HepG2 (cell line): ENCODE data around the gene MCRIP2. TPM values are rescaled to one million over a fixed set of nuclear protein-coding genes. Genes with fewer than 3 reads are reported as not detected.

Source experiments
- ARNT2 ChIP-seq: sonication (generic); formaldehyde crosslinking; IDR thresholded peaks from 2 replicates; pipeline ENCODE4 v1.8.0; 2022; ENCODE audit warnings: mild to moderate bottlenecking, low read depth, missing genetic modification reagents, moderate library complexity
- ARNTL ChIP-seq: sonication (generic); formaldehyde crosslinking; IDR thresholded peaks from 2 replicates; pipeline ENCODE4 v1.4.0; 2020; ENCODE audit warnings: mild to moderate bottlenecking, missing genetic modification reagents
- CEBPG ChIP-seq: IDR thresholded peaks from 2 replicates; pipeline ENCODE4 v1.6.1; 2016
- CREB1 ChIP-seq, 2 experiments: fragments of 450-650 bp in 1 of 2; IDR thresholded peaks; 2 replicates each; pipeline ENCODE4 v1.6.1; 2016 to 2017; ENCODE audit warnings: control low read depth in 1 of 2, mild to moderate bottlenecking in 1 of 2, missing compliant biosample characterization in 1 of 2, missing genetic modification characterization in 1 of 2
- KLF13 ChIP-seq: sonication (generic); formaldehyde crosslinking; IDR thresholded peaks from 2 replicates; pipeline ENCODE4 v1.4.0; 2020; ENCODE audit warnings: mild to moderate bottlenecking, missing genetic modification reagents
- KMT2B ChIP-seq: IDR thresholded peaks from 2 replicates; pipeline ENCODE4 v1.6.1; 2016; ENCODE audit warnings: missing genetic modification reagents, missing compliant biosample characterization
- MAZ ChIP-seq, 2 experiments: sonication (generic) in 1 of 2; formaldehyde crosslinking in 1 of 2; IDR thresholded peaks; 2 replicates each; pipeline versions ENCODE4 v1.5.0 to v1.6.1; 2012 to 2020; ENCODE audit warnings: low read depth in 2 of 2, mild to moderate bottlenecking in 2 of 2, borderline replicate concordance in 1 of 2, improper control_type of control experiment in 1 of 2, low read length in 1 of 2, missing genetic modification reagents in 1 of 2, moderate library complexity in 1 of 2
- MBNL3 ChIP-seq: fragments of 250-450 bp; sonication (Bioruptor Pico); conservative IDR thresholded peaks from 2 replicates; pipeline ENCODE4 v1.8.0; 2022; ENCODE audit warnings: mild to moderate bottlenecking, inconsistent platforms
- MTA1 ChIP-seq: sonication (generic); formaldehyde crosslinking; IDR thresholded peaks from 2 replicates; pipeline ENCODE4 v1.4.0; 2020; ENCODE audit warnings: missing genetic modification reagents, mild to moderate bottlenecking, borderline replicate concordance
- POLR2G ChIP-seq: fragments of 200-400 bp; formaldehyde crosslinking; IDR thresholded peaks from 2 replicates; pipeline ENCODE4 v1.6.1; 2018; ENCODE audit warnings: mild to moderate bottlenecking, low read depth, low read length, moderate library complexity
- PRMT3 ChIP-seq: sonication (generic); formaldehyde crosslinking; IDR thresholded peaks from 2 replicates; pipeline ENCODE4 v1.8.1; 2022; ENCODE audit warnings: low read depth, mild to moderate bottlenecking, moderate library complexity, missing genetic modification reagents, borderline replicate concordance
- ZFYVE20 ChIP-seq: sonication (generic); formaldehyde crosslinking; IDR thresholded peaks from 2 replicates; pipeline ENCODE4 v1.8.0; 2023; ENCODE audit warnings: low read depth, mild to moderate bottlenecking, moderate library complexity, missing genetic modification reagents, borderline replicate concordance
- ZNF329 ChIP-seq: sonication (generic); formaldehyde crosslinking; IDR thresholded peaks from 2 replicates; pipeline ENCODE4 v1.9.0; 2021; ENCODE audit warnings: low read depth, mild to moderate bottlenecking, missing genetic modification reagents
- ZNF383 ChIP-seq: sonication (generic); formaldehyde crosslinking; IDR thresholded peaks from 2 replicates; pipeline ENCODE4 v1.4.0; 2020; ENCODE audit warnings: missing genetic modification reagents, mild to moderate bottlenecking, borderline replicate concordance
- ZNF713 ChIP-seq: sonication (generic); formaldehyde crosslinking; IDR thresholded peaks from 2 replicates; pipeline ENCODE4 v1.4.0; 2020; ENCODE audit warnings: mild to moderate bottlenecking, missing genetic modification reagents
- ZNF772 ChIP-seq: sonication (generic); formaldehyde crosslinking; IDR thresholded peaks from 2 replicates; pipeline ENCODE4 v1.5.0; 2020; ENCODE audit warnings: mild to moderate bottlenecking, missing genetic modification reagents
- polyA plus RNA-seq, 8 experiments: library from polyadenylated mRNA; depleted of rRNA in 3 of 8; stranded (reverse) in 7 of 8; unstranded in 1 of 8; fragments of >200 nt; fragmentation: Illumina TruSeq in 4 of 8; extraction: Trizol in 4 of 8; gene quantifications; 2 replicates each; pipeline versions ENCODE4 v1.2.1 to v1.2.3, GENCODE V29; 2011 to 2016; ENCODE audit warnings: low read depth in 4 of 8, missing spikeins in 1 of 8, mixed read lengths in 1 of 8; ENCODE audit not compliant: insufficient read depth in 1 of 8
- total RNA-seq, 5 experiments: library from RNA; depleted of rRNA; stranded (reverse); fragments of >200 nt; fragmentation: Illumina TruSeq; extraction: Trizol; gene quantifications; 2 replicates each; pipeline ENCODE4 v1.2.3, GENCODE V29; 2016; ENCODE audit warnings: low read depth in 1 of 5
- TF ChIP-seq, protein P1 (sequence below): sonication (generic); formaldehyde crosslinking; conservative IDR thresholded peaks from 2 replicates; pipeline ENCODE4 v1.4.0; 2020; ENCODE audit warnings: mild to moderate bottlenecking, missing genetic modification reagents, moderate library complexity
- TF ChIP-seq, protein P2 (sequence below): sonication (generic); IDR thresholded peaks from 2 replicates; pipeline ENCODE4 v1.6.1; 2016; ENCODE audit warnings: low read depth, borderline replicate concordance
- TF ChIP-seq, protein P3 (sequence below): IDR thresholded peaks from 2 replicates; pipeline ENCODE4 v1.6.1; 2016; ENCODE audit warnings: missing genetic modification reagents, missing compliant biosample characterization

Gene MCRIP2
- total and polyA plus RNA-seq, 2 of the 13 experiments (the other 11 are each of a cell fraction or from before 2014, with no cell fraction given) = 39.6 to 76.7 TPM

DNA sequence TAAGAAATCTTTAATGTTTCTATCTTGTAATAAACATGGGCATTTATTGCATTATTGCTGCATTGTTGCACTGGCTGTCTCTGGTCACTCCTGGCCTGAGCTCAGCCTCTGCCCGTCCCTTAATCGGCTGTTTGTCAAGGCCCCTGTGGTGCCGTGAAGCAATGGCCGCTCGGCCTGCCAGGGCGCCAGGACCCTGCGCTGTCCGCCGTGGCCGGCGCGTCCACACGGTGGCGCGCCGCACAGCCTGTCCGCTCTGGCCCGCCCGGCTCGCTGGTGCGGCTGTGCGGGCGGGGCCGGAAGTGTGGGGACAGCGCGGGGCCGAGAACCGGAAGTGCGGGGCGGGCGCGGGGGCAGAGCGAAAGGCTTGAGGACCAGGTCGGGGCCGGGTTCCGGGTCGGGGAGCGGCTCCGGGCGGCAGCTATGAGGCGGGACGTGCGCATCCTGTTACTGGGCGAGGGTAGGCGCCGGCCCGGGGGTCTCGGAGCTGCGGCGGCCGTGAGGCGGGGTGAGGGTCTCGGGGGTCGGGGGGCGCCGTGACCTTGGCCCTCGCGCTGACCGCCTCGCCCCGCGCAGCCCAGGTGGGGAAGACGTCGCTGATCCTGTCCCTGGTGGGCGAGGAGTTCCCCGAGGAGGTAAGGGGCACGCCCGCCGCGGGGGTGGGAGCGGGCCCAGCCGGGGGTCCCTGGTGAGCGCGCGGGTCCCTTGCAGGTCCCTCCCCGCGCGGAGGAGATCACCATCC, 26.3 kb downstream of the MCRIP2 start, which contains the start of gene RHOT2 (continued):
- TF ChIP-seq CREB1 (IDR thresholded peaks at IDR 0.05) (peak; percentile 10; the same call in 1 of the 2 replicates), CREB1 (CRISPR knock-in tag; IDR thresholded peaks at IDR 0.05) (no peak), MAZ (IDR thresholded peaks at IDR 0.05; ENCODE audit: borderline replicate concordance, low read depth, low read length) (peak; percentile 95), MAZ (CRISPR knock-in tag; IDR thresholded peaks at IDR 0.05; ENCODE audit: low read depth) (peak; percentile 99), ZFYVE20 (CRISPR knock-in tag) (no peak; the same call in 1 of the 2 replicates), ZNF772 (CRISPR knock-in tag) (peak; percentile 33; the same call in 1 of the 2 replicates), ZNF713 (CRISPR knock-in tag) (peak; percentile 96; the same call in 1 of the 2 replicates), KMT2B (peak; percentile 42), MTA1 (CRISPR knock-in tag) (peak; percentile 83; the same call in 1 of the 2 replicates), ARNT2 (CRISPR knock-in tag) (peak; percentile 91; the same call in 1 of the 2 replicates), POLR2G (peak; percentile 84), KLF13 (no peak), ARNTL (CRISPR knock-in tag) (peak; percentile 57), MBNL3 (CRISPR knock-in tag) (no peak), ZNF383 (CRISPR knock-in tag) (0 out of 2 replicates have a peak, but pooled peaks have one; percentile 33), CEBPG (CRISPR knock-in tag) (peak; percentile 60), PRMT3 (CRISPR knock-in tag) (peak; percentile 68; the same call in 1 of the 2 replicates), ZNF329 (CRISPR knock-in tag) (peak; percentile 91)
- TF ChIP-seq, protein P1, sequence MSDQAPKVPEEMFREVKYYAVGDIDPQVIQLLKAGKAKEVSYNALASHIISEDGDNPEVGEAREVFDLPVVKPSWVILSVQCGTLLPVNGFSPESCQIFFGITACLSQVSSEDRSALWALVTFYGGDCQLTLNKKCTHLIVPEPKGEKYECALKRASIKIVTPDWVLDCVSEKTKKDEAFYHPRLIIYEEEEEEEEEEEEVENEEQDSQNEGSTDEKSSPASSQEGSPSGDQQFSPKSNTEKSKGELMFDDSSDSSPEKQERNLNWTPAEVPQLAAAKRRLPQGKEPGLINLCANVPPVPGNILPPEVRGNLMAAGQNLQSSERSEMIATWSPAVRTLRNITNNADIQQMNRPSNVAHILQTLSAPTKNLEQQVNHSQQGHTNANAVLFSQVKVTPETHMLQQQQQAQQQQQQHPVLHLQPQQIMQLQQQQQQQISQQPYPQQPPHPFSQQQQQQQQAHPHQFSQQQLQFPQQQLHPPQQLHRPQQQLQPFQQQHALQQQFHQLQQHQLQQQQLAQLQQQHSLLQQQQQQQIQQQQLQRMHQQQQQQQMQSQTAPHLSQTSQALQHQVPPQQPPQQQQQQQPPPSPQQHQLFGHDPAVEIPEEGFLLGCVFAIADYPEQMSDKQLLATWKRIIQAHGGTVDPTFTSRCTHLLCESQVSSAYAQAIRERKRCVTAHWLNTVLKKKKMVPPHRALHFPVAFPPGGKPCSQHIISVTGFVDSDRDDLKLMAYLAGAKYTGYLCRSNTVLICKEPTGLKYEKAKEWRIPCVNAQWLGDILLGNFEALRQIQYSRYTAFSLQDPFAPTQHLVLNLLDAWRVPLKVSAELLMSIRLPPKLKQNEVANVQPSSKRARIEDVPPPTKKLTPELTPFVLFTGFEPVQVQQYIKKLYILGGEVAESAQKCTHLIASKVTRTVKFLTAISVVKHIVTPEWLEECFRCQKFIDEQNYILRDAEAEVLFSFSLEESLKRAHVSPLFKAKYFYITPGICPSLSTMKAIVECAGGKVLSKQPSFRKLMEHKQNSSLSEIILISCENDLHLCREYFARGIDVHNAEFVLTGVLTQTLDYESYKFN = peak; percentile 51
- TF ChIP-seq, protein P2, sequence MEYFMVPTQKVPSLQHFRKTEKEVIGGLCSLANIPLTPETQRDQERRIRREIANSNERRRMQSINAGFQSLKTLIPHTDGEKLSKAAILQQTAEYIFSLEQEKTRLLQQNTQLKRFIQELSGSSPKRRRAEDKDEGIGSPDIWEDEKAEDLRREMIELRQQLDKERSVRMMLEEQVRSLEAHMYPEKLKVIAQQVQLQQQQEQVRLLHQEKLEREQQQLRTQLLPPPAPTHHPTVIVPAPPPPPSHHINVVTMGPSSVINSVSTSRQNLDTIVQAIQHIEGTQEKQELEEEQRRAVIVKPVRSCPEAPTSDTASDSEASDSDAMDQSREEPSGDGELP = peak; percentile 31; the same call in 1 of the 2 replicates
- TF ChIP-seq, protein P3, sequence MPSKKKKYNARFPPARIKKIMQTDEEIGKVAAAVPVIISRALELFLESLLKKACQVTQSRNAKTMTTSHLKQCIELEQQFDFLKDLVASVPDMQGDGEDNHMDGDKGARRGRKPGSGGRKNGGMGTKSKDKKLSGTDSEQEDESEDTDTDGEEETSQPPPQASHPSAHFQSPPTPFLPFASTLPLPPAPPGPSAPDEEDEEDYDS = peak; percentile 61; the same call in 1 of the 2 replicates
